ENCODE measurements around the gene SNRPA1. TPM values are rescaled to one million over a fixed set of nuclear protein-coding genes. Genes with fewer than 3 reads are reported as not detected.

Gene SNRPA1
- polyA plus RNA-seq, 4 donors = 58.5 to 65.9 (median 61.3) TPM

- no peak for DNase-seq (ENCODE audit: low read depth in 4 of 4, low spot score in 3 of 4)
Observed at GRCh38 chr15:101244036-101244781, 50.8 kb downstream of the SNRPA1 start.

GRCh38 chr15:101243420-101243819, 51.6 kb downstream of the SNRPA1 start:
- no peak for DNase-seq (ENCODE audit: low read depth in 4 of 4, low spot score in 3 of 4)

GRCh38 chr15:101242999-101243336, 52.1 kb downstream of the SNRPA1 start:
- DNase-seq (ENCODE audit: low read depth in 4 of 4, low spot score in 3 of 4) = no peak

- DNase-seq (ENCODE audit: low read depth in 4 of 4, low spot score in 3 of 4) = no peak
Observed at GRCh38 chr15:101242160-101242998, 52.7 kb downstream of the SNRPA1 start.

- DNase-seq (ENCODE audit: low read depth in 4 of 4, low spot score in 3 of 4) = no peak
Observed at GRCh38 chr15:101240358-101240757, 54.7 kb downstream of the SNRPA1 start.

- DNase-seq (ENCODE audit: low read depth in 4 of 4, low spot score in 3 of 4) = no peak
Observed at GRCh38 chr15:101239724-101240136, 55.3 kb downstream of the SNRPA1 start.

GRCh38 chr15:101237251-101237650, 57.8 kb downstream of the SNRPA1 start:
- no peak for DNase-seq (ENCODE audit: low read depth in 4 of 4, low spot score in 3 of 4)

GRCh38 chr15:101233651-101234280, 61.3 kb downstream of the SNRPA1 start:
- no peak for DNase-seq (ENCODE audit: low read depth in 4 of 4, low spot score in 3 of 4)

GRCh38 chr15:101232677-101233076, 62.4 kb downstream of the SNRPA1 start:
- no peak for DNase-seq (ENCODE audit: low read depth in 4 of 4, low spot score in 3 of 4)

Other genes with a start within 250 kb of the SNRPA1 start
- gene CHSY1, start 43.2 kb downstream of the SNRPA1 start, polyA plus RNA-seq (ENCODE audit: insufficient read length in 4 of 4) = 10 to 100 TPM; 44.3 to 55.6 (median 50.9) TPM
- 10 to 100 TPM; 64.8 to 73.0 (median 65.3) TPM for gene SELENOS, start 17.8 kb downstream of the SNRPA1 start, polyA plus RNA-seq (ENCODE audit: insufficient read length in 4 of 4)
- gene PCSK6, start 194.5 kb upstream of the SNRPA1 start, polyA plus RNA-seq (ENCODE audit: insufficient read length in 4 of 4) = 1 to 10 TPM; 6.7 to 9.4 (median 7.1) TPM

Measured in right renal pelvis (tissue), 4 donors.